IPS-18c (cell line): Measurements from ENCODE around the gene AK9.

Experiments
- H3K4me3 ChIP-seq: 2 replicates; pipeline ENCODE4 v1.7.0; 2013; ENCODE audit warnings: low read depth, mild to moderate bottlenecking, low read length, moderate library complexity; ENCODE audit not compliant: insufficient read depth
- H3K9me3 ChIP-seq: one replicate; pipeline ENCODE4 v1.6.1; 2013; ENCODE audit warnings: mild to moderate bottlenecking, low read length, moderate library complexity; ENCODE audit not compliant: control insufficient read depth, insufficient read depth

Gene AK9

DNA sequence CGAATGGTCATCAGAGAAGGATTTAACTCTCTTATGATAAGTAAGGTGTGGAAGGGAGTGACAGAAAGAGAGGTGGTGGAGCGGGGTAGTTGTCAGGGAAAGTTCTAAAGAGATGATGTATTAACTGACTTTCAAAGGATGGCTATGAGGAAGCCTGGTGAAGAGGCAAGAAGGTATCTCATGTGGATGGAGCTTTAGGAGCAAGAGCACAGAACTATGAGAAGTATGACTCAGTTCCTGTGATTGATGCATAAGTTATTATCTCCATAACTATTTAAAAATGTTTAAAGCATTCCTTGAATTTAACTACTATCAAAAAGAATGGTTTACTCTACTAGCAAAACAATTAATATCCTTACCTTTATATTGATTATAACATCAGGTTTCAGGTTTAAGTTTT is 28.8 kb downstream of the AK9 start:
- Histone ChIP-seq H3K9me3 (no peaks in the 10 kb centered on the region), H3K4me3 (no peak overlapping the region)

DNA sequence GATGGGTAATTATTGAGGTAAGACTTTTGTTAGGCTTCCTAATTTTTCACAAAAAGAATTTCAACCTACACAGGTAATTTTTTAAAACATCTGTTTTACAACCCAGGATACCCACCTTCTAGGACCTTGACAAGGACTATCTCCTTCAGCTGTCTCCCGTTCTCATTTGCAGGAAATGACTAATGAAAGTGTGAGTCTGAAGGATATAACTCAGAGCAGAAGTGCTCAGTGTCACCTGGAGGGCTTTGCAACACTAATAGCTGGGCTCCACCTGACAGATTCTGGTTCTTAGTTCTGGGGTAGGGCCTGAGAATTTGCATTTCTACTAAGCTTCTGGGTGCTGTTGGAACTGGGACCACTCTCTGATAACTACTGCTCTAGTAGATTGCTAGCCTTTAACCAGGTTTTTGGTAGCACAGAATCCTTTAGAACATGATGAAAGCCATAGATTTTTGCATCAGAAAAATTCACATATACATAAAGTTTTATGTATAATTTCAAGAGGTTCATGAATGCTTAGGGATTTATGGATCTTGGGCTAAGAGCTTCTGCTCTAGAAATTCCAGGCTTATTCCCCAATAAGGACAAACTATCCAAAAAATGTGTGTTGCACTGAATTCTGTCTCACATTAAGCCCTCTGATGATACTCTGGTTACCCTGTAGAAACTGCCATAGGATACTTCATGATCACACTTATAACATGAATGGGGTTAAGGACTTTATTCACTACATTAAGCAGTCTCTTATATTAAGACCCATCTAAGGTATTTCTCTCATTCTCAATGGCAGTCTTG is 30.3 kb downstream of the AK9 start:
- H3K4me3 ChIP-seq, result no peak overlapping the region
- no peaks in the 10 kb centered on the region for H3K9me3 ChIP-seq

DNA sequence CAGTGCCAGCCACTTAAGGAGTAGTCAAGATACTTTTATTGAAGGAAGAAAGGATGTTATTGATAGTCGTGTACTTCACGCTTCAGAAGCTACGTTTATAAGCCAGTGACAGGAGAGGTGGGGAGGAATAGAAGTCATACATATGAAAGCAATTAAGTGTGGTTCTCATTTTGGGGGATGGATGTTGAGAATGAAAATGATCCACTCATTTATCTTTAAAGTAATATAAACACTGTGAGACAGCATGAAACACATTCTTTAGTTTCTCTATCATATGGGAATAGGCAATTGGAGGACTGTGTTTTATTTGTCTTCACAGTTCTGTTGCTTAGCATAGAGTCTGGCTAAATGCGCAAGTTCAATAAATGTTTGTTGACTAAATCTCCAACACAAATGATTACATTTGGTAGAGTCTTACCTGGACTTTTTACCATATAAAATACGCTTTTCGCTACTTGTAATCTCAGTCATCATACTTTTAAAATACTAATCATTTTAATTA is 35.2 kb downstream of the AK9 start:
- Histone ChIP-seq H3K9me3 (no peaks in the 10 kb centered on the region), H3K4me3 (no peak overlapping the region)

DNA sequence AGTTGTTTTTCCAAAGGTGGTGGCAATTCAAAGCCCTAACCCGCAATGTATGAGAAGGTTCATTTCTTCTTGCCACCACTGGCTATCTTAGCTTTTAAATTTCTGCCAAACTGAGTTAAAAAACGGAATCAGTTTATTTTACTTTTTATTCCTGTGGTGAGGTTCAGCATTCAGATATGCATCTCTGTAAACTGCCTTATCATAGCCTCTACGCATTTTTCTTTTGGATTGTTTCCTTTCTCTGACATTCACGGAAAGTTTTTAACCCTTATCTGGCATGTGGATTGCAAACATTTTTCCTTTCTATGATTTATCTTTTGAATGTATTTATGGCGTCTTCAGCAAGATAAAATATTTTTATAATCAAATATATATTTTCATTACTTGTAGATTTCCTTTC is 37.7 kb downstream of the AK9 start:
- Histone ChIP-seq H3K4me3 (no peak overlapping the region), H3K9me3 (no peaks in the 10 kb centered on the region)

DNA sequence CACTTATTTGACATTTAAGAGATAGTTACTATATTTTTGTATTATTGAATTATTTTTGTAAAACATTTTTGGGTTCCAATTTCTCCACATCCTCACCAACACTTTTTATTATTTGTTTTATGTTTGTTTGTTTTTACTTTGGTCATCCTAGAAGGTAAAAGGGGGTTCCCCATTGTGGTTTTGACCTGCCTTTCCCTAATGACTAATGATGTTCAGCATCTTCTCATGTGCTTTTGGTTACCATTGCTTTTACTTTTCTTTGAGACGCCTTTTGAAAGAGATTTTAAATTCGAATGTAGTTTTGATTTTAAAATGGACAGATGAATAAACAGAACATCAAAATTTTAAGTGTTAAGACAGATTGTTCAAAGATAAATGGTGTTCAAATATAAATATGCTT is 46.9 kb downstream of the AK9 start:
- Histone ChIP-seq H3K9me3 (no peaks in the 10 kb centered on the region), H3K4me3 (no peak overlapping the region)

DNA sequence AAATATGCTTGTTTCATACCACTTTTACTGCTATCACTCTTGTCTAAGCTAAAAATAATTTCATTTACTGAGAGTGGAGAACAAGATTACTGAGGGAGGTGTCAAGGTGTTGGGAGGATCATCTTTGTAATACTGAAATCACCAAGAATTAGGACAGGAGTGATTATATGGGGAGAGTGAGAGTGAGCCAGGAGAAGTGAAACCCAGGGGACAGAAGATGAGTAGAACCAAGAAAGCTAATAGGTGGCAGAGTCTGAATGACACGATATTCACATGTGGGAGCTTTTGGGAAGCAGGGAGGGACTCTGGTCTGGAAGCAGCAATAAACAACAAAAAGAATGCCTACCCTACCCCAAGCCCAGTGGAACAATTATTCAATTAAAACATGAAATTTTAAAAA is 58.6 kb downstream of the AK9 start:
- no peaks in the 10 kb centered on the region for H3K9me3 ChIP-seq
- H3K4me3 ChIP-seq, result no peak overlapping the region

DNA sequence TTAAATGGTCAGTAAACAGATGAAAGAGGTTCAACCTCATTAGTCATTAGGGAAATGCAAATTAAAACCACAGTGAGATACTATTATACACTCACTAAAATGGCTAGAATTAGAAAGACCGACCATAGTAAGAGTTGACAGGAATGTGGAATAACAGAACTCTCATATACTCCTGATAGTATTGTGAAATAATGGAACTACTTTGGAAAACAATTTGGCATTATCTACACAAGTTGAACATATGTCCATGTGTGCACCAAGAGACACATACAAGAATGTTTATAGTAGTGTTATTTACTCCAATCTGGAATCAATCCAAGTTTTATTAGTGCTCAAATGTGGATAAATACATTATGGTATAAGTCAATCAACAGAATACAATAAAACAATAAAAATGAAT is 59.6 kb downstream of the AK9 start:
- H3K4me3 ChIP-seq, result no peak overlapping the region
- H3K9me3 ChIP-seq, result no peaks in the 10 kb centered on the region

DNA sequence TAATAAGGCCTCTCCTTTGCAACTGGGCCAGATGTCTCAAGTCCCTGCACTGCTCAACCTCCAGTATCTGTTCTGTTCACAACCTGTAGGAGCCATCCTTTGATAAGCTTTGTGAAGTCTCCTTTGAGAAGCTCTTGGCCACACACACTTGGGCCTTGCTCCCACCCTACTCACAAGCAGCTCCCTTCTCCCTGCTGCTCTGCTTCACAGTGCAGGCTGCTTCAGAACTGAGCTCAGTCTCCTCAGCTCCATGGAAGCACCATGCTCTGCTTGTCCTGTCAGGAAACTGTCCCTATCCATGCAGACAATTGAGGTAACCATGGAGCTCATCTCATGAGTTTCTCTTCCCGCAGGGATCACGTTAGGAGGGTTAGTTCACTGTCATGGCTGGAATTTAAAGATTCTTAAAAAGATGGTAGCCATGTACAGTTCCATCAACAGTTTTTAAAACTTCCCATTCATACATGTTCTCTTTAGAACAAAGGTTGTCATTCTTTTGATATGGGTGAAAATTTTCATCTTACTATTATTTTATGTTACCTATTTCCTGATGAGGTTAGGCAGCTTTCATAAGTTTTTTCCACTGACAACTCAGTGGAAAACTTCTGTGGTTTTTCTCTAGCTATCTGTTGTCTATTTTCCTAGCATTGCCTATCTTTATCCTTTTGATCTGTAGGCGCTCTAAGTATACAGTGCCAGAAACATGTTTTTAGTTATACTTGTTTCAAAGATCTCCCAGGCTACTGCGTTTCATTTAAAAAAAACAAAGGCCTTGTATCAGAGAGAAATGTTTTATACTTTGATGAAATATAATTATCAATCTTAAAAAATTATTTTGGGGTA is 62.6 kb downstream of the AK9 start:
- Histone ChIP-seq H3K4me3 (no peak overlapping the region), H3K9me3 (no peaks in the 10 kb centered on the region)

DNA sequence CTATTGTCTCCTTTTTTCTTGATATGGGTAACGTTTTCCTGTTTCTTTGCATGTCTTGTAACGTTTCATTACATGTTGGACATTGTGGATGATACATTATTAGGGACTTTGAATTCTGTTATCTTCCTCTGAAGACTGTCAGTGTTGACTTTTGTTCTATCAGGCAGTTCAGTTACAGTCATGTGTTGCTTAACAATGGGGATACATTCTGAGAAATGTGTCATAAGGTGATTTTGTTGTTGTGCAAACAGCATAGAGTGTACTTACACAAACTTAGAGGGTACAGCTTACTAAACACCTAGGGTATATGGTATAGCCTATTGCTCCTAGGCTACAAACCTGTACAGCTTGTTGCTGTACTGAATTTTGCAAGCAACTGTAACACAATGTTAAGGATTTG is 64.7 kb downstream of the AK9 start:
- no peak overlapping the region for H3K4me3 ChIP-seq
- H3K9me3 ChIP-seq, result no peaks in the 10 kb centered on the region

DNA sequence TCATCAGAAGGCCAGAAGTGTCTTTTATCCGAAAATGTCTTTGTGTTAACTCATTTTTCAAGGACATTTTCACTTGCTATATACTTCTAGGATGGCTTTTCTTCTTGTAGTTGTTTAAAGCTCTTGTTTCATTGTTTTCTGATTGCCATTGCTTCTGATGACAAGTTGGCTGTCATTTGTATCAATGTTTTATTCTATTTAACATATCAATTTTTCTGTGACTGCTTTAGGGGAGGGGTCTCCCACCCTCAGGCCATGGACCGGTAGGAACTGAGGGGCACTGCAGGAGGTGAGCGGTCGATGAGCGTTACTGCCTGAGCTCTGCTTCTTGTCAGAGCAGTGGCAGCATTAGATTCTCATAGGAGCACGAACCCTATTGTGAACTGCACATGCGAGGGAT is 65.8 kb downstream of the AK9 start:
- no peak overlapping the region for H3K4me3 ChIP-seq
- no peaks in the 10 kb centered on the region for H3K9me3 ChIP-seq

DNA sequence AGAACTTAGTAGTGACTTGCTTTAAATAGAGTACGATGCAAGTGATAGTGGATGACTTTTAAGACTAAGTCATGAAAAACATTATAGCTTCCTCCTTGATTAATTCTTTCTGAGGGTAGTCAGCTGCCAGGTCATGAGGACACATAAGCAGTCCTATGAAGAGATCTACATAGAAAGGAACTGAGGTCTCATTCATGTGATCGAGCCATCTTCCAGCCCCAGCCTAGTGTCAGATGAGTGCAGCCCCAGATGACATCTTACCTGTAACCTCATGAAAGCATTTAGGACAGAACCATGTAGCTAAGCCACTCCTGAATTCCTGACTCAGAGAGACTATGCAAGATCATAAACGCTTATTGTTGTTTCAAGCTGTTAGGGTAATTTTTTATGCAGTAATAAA is 67.7 kb downstream of the AK9 start:
- no peak overlapping the region for H3K4me3 ChIP-seq
- H3K9me3 ChIP-seq, result no peaks in the 10 kb centered on the region

DNA sequence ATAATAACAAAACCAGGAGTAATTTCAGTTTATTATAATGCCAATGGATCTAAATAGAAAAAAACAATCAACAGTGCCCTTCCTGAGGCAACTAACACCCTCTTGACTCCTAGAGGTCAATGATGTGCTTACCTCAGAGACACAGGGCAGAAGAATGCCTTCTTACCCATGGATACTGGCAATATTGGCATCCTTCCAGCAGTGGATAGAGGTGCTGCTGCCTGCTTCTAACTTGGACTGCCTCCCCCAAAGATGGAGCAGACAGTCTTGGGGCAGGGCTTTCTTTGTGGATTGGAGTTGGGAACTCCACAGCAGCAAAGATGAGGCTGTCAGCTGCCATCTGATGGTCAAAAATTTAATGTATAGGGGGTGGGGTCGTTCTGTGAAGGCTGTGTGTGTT is 78.7 kb downstream of the AK9 start:
- Histone ChIP-seq H3K4me3 (no peak overlapping the region), H3K9me3 (no peaks in the 10 kb centered on the region)

DNA sequence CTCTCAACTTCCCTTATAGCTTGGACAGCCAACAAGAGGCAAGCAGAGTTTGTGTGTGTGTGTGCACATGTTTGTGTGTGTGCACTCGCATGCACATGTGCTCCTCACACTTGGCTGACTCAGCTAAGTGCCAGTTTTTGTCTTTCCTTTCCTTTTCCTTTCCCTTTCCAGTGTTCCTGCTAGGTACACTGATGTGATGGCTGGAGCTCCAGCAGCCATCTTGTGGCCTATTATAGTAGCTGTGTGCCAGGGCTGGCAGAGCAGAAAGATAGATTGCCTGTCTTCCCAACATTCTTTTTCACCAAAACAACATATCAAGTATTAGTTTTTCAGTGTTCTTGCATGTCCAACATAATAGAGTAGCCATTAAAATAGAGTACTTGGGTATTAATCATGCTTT is 79.5 kb downstream of the AK9 start:
- H3K9me3 ChIP-seq, result no peaks in the 10 kb centered on the region
- H3K4me3 ChIP-seq, result no peak overlapping the region

DNA sequence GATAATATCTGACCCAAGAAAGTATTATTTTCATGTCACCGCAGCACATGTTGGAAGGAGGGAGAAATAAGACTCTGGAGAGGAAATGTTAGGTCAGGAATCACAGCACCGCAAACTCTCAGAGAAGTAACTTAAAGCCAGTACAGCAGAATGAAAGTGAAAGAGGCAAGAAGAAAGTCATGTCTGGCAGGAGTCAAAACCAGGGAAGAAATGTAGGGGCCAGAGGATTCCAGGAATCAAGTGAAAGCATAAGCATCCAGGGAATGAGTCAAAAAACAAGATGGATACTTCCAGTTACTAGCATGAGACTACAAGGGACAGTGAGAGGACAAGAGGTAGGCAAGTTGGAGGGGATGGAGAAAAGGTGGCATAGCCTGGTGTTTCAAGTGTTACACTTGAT is 80.4 kb downstream of the AK9 start:
- no peaks in the 10 kb centered on the region for H3K9me3 ChIP-seq
- H3K4me3 ChIP-seq, result no peak overlapping the region

DNA sequence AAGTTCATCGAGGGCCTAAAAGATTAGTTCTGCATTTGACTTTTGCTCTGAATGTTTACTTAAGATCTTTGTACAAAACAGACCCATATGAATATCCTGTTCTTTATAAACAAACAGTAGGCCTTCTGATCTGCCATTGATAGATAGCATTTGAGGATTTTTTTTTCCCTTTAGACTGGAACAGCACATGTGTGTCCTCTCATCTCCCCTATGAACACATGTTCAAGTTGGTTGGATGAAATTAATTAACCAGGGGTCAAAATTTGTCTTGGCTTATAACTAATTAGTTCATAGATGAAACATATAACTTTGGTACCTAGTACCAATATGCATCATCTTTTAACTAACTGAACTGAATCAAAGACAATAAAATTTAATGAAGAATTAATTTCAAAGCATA is 81.3 kb downstream of the AK9 start:
- Histone ChIP-seq H3K4me3 (no peak overlapping the region), H3K9me3 (peaks cover 2% of the 10 kb centered on the region)

DNA sequence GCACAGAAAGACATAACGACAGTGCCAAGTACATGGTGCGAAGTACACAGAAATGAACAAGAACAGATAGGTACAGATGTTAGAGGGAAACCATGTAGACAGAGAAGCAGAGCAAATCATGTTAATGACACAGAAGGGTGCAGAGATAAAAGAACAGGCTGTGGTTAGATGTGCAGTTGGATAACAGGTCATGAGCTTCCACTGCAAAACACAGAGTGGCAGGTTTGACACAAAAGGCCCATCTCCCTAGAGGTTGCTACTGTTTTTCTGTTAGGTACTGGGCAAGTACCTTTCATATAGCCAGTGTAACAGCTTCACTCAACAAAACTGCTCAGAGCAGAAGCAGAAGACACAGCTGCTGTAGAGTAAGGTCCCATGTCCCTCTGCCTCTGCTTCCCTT is 84.6 kb downstream of the AK9 start:
- Histone ChIP-seq H3K4me3 (no peak overlapping the region), H3K9me3 (peaks cover 2% of the 10 kb centered on the region)

DNA sequence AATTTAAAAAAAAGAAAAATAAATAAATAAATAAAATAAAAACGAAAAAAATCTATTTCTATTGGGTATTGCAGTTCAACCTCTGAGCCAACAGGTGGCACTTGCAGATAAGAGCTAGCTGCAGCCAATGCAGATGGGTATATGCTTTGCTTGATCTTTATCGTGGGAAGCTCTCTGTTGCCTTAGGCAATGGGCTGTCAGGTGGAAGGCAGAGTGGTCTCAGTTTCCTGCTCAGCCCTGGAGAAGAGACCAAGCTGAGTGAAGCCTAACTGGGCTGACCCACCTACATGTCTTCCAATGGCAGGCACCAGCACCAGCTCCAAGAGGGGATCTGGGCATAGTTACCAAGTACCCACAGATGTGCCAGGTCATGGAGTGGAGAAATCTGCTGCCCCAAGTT is 95.0 kb downstream of the AK9 start:
- no peak overlapping the region for H3K4me3 ChIP-seq
- no peaks in the 10 kb centered on the region for H3K9me3 ChIP-seq

DNA sequence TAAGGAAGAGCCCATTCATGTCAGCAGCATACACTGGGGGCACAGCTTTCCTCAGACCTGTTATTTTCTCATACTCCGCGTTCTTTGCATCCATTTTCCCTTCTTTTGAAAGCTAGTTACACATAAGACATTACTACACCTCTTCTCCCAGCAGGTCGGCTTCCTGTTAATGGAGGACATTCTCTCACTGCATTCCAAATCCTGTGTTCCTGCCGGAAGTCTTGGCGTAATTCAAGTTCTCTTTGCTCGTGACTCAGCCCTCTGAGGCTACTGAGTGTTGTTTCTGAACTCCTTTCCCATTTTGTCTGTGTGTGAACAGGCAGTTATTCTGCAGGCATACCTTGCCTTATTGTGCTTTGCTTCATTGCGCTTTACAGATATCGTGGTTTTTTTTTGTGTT is 110.5 kb downstream of the AK9 start:
- Histone ChIP-seq H3K4me3 (no peak overlapping the region), H3K9me3 (no peaks in the 10 kb centered on the region)
